GM18519 (cell line): ENCODE data around the gene HIGD2A.

Experiments
- ATAC-seq: cut with Tn5 transposase; IDR thresholded peaks from one replicate; pipeline ENCODE4 v1.9.1; 2021; ENCODE audit warnings: mild to moderate bottlenecking, moderate library complexity; ENCODE audit not compliant: unreplicated experiment, low FRiP score

The HIGD2A gene

GRCh38 chr5:176415240-176415951 is 26.8 kb downstream of the HIGD2A start:
- no peak for ATAC-seq

- ATAC-seq: peak; percentile 83
Observed at GRCh38 chr5:176415952-176416924, 27.7 kb downstream of the HIGD2A start, which contains the start of gene CLTB. Gene CLTB, minus strand, starts transcription at chr5:176416539. Its CDS starts 176 bp downstream, at chr5:176416363.

- no peak for ATAC-seq
Observed at GRCh38 chr5:176416965-176417364, 28.4 kb downstream of the HIGD2A start.

GRCh38 chr5:176418251-176418650 is 29.7 kb downstream of the HIGD2A start:
- ATAC-seq: no peak

- no peak for ATAC-seq
Observed at GRCh38 chr5:176420086-176420485, 31.5 kb downstream of the HIGD2A start.

GRCh38 chr5:176420972-176421544 is 32.5 kb downstream of the HIGD2A start:
- ATAC-seq: no peak

- ATAC-seq: no peak
Observed at GRCh38 chr5:176424181-176424580, 35.6 kb downstream of the HIGD2A start.

- no peak for ATAC-seq
Observed at GRCh38 chr5:176425138-176425537, 36.6 kb downstream of the HIGD2A start.

DNA sequence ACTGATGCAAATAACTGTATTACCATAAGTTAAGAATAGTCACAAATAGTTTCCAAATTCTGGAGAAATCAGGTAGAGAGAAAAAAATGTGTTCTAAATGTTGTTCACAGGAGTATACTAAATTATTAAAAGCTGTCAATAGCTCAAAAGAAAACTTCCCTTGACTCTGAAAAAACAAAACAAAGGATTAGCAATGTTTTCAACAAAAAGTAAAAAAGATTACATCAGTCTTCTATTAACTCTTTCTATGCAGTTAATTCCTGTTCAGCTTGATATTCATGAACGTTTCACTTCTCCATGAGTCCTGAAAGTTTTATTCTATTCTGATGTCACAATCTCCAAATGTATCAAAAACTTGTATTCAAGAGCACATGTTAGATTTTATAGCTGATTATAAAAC is 37.2 kb downstream of the HIGD2A start:
- ATAC-seq: no peak

GRCh38 chr5:176426876-176427275 is 38.3 kb downstream of the HIGD2A start:
- no peak for ATAC-seq

DNA sequence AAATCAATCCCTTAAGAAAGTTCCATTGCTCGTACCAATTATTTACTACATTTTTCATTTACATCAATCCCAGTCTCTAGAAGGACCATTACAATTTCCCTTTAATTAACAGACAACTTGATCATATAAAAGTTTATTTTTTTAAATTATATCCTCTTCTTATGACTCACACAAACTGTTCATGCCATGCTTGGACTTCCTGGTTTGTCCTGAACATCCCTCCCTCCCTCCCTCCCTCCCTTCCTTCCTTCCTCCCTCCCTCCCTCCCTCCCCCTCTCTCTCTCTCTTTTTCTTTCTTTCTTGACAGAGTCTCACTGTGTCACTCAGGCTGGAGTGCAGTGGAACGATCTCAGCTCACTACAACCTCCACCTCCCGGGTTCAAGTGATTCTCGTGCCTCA is 39.4 kb downstream of the HIGD2A start:
- ATAC-seq: no peak

- no peak for ATAC-seq
Observed at GRCh38 chr5:176429972-176430371, 41.4 kb downstream of the HIGD2A start.

DNA sequence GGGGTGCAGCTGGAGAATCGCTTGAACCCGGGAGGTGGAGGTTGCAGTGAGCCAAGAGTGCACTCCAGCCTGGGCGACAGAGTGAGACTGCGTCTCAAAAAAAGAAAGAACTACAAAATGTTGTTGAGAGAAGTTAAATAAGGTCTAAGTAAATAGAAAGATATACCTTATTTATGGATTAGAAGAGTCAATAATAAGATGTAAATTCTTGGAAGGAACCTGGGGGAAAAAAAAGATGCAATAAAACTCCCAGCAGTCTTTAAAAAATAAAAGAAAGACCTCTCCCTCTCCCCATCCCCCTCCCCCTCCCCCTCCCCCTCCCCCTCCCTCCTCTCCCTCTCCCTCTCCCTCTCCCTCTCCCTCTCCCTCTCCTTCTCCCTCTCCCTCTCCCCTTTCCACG is 44.2 kb downstream of the HIGD2A start:
- no peak for ATAC-seq

GRCh38 chr5:176436656-176437055 is 48.1 kb downstream of the HIGD2A start:
- ATAC-seq: no peak

- no peak for ATAC-seq
Observed at GRCh38 chr5:176438959-176439757, 50.6 kb downstream of the HIGD2A start.
